GM19035 (cell line): Measurements from ENCODE around the gene IRS1.
"Not testable (repeated sequence)": the region's sequence is repeated elsewhere in the genome, so short reads cannot be mapped to it uniquely, and the experiment has no call there.

ENCODE experiments used
- ATAC-seq: cut with Tn5 transposase; IDR thresholded peaks from one replicate; pipeline ENCODE4 v1.9.1; 2021; ENCODE audit not compliant: unreplicated experiment

IRS1 gene, protein sequence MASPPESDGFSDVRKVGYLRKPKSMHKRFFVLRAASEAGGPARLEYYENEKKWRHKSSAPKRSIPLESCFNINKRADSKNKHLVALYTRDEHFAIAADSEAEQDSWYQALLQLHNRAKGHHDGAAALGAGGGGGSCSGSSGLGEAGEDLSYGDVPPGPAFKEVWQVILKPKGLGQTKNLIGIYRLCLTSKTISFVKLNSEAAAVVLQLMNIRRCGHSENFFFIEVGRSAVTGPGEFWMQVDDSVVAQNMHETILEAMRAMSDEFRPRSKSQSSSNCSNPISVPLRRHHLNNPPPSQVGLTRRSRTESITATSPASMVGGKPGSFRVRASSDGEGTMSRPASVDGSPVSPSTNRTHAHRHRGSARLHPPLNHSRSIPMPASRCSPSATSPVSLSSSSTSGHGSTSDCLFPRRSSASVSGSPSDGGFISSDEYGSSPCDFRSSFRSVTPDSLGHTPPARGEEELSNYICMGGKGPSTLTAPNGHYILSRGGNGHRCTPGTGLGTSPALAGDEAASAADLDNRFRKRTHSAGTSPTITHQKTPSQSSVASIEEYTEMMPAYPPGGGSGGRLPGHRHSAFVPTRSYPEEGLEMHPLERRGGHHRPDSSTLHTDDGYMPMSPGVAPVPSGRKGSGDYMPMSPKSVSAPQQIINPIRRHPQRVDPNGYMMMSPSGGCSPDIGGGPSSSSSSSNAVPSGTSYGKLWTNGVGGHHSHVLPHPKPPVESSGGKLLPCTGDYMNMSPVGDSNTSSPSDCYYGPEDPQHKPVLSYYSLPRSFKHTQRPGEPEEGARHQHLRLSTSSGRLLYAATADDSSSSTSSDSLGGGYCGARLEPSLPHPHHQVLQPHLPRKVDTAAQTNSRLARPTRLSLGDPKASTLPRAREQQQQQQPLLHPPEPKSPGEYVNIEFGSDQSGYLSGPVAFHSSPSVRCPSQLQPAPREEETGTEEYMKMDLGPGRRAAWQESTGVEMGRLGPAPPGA (N-terminal part only)

DNA sequence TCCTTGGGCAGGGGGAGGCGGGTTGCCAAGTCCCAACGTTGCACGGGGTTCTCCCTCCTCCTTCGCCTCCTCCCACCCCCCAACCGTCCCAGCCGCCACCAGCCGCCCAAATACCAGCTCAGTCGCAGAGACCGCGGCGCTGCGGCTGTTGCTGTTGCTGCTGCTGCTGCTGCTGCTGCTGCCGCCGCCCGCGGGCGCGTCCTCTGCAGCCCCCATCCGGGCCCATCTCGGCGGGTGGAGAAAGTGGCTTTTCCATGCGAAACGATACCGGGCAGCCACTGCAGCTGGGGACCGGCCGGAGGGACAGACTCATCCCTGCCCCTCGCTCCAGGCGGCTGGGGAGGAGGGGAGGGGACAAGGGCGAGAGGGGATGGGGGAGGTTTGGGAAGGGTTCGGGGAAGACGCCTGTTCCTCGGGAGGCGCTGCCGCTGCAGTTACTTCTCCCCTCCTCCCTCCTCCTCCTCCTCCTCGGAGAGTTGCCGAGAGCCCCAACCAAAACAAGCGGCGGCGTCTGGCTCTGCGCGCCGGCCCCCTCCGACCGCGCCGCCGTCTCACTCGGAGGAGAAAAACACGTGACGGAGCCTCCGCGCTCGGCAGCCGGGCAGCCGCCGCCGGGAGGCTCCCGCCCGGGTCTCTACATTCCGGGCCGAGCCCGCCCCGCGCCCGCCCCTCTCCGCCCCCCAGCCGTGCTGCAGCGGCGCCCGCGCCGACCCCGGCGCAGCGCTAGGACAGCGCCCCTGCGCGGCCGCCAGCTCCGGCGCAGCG, at the start of gene IRS1:
IRS1 (minus strand) TSS at position 610 of the 765 bp plus-strand sequence. CDS start 1,082 bp downstream, outside the sequence.
- peak; percentile 37 for ATAC-seq

DNA sequence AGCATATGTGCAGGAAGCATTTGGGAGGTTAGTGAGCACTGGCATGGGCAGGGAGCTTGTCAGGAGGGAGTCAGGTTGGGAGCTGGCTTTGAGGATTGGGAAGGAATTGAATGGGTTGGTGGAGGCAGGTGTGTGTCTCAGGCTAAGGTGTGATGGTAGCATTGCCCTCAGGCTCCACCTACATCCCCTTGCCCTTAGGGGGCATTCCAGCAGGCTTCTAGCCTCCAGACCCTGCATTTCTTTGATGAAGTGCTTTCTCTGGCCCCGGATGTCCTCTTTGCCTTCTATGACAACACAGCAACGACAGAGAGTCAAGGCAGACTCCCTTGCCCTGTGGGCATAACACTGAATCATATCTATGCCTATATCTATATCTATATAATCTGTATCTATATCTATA, 49.7 kb upstream of the IRS1 start:
- no peak for ATAC-seq

DNA sequence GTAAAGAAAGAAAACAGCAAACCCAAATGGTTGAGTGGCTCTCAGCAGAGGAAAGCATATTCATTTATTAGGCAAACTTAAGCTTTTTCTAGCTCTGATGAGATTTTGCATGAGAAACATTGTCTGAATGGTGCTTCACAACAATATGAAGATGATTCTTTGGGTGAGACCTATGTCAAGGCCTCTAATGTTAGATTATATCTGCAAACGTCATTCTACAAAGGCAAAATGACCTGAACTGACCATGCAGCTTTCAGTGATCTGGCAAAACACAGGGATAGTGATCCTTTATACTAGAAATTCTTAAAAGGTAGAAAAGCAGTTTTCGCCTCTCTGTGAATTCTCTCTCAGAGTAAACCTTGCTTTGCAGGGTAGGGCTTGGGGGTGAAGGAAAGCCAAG, 47.9 kb upstream of the IRS1 start:
- ATAC-seq = no peak

DNA sequence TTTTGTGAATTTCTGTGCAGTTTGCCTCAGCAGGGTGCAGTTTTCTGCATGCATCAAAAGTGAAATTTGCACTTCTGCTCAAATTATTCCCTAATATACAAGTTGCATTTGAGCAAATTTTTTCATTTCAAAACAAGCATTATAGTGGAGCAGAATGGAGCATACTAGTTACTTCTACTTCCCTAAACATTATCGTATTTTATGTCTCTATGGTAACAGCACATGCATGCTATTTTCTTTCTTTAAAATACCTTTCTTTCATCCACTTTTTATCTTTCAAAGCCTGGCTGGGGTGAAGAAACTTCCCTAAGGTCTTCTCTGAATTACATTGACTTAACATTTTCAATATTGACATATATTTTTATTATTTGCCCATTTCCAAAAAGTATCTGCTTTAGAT, 47.5 kb upstream of the IRS1 start:
- no peak for ATAC-seq

DNA sequence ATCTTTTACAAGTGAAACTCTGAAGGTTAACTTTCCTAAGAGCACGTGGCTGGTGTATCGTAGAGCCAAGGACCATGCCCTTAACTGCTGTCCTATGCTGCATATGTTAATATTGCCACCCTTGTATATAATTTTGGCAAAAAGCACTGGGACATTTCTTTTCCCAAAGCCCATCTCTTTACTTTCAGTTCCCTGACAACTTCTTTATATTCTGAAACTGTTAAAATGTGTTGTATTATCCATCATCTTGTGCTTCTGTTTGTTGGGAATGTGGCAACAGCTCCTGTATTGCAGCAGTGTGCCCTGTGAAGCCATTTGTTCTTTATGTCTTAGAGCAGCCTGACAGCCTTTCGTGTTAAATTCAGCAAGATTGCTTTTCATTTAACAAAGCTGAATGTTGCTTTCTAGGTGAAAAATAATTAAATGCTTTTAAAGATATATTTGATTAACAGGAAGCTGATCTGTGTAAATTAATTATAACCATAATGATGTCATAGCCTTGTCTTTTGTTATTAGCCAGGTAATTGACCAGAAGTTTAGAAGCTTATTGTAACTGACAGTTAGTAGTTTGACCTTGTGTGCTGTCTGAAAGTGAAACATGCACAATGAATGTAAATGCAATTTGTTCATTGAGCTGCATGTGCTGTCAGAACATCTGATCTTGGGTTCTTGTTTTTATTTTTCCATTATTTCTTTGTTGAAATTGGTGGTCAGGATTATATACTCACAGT, 45.9 kb upstream of the IRS1 start:
- ATAC-seq = peak; percentile 66

DNA sequence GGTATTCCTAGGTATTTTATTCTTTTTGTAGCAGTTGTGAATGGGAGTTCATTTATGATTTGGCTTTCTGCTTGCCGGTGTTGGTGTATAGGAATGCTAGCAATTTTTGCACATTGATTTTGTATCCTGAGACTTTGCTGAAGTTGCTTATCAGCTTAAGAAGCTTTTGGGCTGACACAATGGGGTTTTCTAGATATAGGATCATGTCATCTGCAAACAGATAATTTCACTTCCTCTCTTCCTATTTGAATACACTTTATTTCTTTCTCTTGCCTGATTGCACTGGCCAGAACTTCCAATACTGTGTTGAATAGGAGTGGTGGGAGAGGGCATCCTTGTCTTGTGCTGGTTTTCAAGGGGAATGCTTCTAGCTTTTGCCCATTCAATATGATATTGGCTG, 43.4 kb upstream of the IRS1 start:
- not testable (repeated sequence) for ATAC-seq

DNA sequence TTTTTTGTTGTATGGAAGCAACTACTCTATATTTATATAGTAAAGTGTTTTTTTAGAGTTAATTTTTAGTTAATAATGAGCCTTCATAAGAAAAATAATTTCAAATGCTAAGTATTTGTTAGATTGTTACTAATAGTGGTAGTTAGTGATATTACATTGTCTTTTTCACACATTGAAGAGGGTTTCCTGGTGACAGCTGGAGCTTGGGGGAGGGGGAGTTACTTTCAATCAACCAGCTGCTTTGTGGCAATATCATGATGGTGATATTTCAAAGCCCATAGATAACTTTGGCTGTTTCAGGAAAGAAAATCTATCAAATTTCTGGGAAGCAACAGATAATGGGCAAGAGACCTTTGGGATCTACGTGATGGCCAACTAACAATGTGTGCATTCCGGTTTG, 40.3 kb upstream of the IRS1 start:
- ATAC-seq = no peak

DNA sequence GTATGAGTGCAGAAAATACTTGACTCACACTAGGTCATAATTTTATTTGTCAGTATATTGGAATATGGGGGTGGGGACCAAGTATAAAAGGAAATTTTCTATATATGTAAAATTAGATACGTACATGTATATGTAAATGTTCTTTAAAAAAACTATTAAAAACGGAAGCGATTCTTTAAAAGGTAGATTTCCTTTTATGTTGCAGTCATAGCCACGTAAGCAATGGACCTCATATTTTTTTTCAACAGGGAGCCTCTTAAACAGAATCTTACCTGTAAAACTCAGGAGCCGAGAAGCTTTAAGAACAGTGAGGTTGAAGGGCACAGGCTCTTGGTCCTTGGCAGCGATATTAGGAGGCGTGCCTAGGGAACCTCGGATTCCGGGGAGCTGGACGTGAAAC, 39.5 kb upstream of the IRS1 start:
- ATAC-seq = no peak

DNA sequence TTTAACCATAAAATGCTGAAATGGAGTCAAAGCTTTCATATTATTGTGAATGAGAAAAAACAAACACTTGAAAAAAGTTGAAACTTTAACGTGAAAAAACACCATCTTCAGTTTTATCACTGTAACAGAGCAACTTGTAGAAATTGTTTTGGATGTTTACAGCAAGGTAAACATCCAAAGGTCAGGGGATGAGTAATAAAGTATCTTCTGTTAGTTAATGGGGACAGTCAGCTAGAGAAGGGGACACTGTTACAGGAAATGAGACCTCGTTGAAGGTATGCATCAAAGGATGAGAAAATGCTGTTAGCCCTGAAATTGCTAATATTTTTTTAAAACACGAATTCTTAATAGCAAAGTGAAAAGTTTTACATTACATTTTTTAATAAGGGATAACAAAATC, 39.1 kb upstream of the IRS1 start:
- no peak for ATAC-seq

DNA sequence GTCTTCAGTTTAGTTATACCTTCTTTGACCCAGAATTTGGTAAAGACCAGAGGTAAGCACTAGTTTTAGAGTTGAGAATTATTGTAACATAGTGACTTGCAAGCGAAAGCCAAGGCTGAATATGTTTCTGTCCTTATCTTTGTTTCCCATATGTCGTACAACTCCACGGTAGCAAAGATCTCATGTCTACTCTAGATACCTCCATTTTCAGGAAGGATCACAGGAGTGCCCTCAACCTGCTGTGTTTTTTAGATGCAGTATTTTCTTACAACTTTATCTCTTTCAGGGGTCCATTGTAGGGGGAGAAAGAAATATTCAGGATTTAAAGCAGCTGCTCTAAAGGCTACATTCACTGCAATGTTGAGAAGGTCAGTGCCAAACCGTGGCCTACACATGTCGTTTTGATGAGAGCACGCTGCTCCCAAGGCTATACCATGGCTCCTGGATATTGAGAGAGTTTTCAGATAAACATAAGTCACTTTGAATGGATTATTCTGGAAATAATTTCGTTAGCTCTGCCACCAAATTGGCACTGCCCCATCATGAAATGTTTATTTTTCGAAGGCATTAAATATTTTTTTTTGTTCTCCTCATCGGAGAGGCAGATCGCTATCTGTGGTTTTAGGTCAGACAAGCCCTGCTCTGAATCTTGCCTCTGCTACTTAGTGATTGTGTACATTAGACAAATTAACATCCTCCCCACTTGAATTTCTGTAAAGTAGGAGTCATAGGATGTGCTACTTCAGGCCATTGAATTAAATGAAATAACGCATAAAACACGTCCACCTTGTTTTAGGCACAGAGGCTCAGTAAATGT, 38.4 kb upstream of the IRS1 start:
- no peak for ATAC-seq

DNA sequence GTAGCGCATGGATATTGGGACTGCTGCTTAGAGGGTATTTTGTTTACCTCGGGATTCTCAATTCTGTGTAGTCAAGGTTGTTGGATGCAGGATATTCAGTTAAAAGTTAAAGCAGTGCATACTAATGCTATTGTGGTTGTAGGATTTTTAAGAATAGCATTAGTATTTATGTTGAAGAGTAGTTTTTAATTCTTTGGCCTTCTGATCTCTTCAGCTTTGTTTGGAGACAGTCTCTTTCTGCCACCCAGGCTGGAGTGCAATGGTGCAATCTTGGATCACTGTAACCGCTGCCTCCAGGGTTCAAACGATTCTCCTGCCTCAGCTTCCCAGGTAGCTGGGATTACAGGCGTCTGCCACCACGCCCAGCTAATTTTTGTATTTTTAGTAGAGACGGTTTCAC, 37.7 kb upstream of the IRS1 start:
- ATAC-seq = no peak

DNA sequence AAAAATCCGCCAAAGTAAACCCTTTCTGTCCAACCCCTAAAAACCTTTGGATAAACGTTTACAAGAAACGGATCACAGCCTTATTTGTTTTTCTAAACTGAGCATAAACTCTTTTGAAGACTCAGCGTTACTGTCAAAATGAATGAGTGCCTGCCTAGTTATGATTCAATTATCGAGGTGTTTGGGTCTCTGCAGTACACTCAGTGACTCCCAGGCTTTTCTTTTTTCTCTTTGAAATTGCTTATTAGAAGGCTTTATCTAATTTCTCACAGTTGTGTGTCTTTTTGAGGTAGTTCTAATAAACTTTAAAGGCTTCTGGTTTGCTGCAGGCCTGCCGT, 36.9 kb upstream of the IRS1 start:
- peak; percentile 3 for ATAC-seq

DNA sequence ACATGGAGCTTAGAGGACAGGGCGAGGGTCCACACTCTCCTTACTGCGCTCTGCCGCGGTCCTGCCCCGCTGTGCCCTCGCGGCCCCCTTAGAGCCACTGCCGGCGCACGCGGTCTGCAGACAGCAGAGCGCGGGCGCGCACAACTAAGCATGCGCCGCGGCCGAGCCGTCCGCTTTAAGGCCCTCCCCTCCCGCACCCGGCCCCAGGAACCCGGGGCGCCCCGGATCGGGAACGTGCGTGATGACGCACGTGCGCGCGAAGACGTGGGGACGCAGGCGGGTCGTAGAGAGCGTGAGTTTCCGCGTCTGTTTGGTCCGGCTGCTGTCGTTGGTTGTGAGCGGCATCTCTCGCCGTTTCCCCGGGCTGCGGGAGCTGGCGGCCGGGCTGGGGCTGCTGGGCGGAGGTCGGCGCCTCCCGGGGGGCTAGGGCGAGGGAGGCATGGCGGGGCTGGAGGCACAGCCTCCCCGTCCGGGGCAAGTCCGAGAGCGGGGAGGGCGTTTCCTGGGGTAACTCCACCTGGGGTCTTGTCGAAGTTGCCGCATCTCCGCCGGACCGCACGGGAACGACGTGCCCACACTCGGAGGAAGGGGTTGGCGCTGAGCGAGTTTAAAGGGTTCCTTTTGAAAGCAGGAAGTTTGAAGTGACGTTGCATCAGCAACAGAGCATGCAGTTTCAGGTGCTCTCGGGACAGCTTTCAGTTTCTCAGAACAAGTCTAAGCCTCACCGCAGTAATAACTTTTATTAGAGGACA, 36.4 kb upstream of the IRS1 start, which contains the start of gene RHBDD1:
RHBDD1 (plus strand) TSS at position 259 of the 752 bp plus-strand sequence. CDS start 28,640 bp downstream, outside the sequence.
- peak; percentile 87 for ATAC-seq

DNA sequence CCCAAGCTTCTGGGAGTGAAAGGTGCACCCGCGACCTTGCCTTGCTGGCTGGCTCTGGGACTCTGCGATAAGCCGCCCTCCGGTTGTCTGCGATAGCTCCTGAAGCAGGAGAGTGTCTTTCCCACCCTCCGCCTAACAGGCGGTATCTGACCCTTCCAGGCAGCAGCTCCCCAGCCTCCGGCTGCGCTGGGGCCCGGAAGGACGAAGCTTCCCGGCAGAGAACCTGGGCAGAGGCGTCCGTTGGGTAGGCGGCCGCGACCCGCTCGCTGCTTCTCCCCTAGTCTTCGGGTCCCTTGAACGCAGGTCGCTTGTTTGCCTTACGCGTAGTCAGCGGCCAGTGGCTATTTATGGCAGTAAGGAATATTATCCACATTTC, 35.8 kb upstream of the IRS1 start:
- ATAC-seq = peak; percentile 31

DNA sequence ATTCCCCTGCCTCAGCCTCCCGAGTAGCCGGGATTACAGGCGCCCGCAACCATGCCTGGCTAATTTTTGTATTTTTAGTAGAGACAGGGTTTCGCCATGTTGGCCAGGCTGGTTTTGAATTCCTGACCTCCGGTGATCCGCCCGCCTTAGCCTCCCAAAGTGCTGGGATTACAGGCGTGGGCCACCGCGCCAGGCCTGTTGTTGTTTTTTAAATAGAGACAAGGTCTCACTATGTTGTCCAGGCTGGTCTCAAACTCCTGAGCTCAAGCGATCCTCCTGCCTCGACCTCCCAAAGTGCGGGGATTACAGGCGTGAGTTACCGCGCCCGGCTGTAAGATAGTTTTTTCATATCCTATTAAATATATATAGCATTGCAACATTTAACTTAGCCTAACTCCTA, 35.3 kb upstream of the IRS1 start:
- not testable (repeated sequence) for ATAC-seq

DNA sequence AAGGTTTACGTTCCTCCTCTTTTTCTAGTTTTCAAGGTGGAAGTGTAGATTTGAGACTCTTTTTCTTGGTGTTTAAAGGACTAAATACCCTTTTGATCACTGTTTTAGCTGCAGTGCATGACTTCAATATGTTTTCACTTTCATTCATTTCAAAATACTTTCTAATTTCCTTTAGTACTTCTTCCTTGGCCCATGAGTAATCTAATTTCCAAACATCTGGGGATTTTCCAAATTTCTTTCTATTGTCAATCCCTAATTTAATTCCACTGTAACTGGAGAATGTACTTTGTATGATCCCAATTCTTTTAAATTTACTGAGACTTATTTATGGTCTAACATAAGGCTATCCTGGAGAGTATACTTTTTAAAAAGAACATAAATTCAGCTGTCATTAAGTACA, 32.4 kb upstream of the IRS1 start:
- ATAC-seq = no peak

DNA sequence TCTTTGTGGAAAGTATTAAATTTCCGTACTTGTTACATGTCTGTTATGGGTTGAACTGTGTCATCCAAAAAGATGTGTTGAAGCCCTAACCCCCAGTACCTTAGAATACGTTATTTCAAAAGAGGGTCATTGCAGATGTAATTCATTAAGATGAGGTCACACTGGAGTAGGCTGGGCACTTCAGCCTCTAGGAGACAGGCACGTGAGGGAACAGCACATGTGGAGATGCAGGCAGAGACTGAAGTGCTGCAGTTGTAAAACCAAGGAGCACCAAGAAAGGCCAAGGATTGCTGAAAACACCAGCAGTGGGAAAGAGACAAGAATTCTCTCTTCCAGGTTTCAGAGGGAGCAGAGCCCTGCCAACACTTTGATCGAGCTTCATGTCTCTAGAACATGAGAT, 31.6 kb upstream of the IRS1 start:
- no peak for ATAC-seq

DNA sequence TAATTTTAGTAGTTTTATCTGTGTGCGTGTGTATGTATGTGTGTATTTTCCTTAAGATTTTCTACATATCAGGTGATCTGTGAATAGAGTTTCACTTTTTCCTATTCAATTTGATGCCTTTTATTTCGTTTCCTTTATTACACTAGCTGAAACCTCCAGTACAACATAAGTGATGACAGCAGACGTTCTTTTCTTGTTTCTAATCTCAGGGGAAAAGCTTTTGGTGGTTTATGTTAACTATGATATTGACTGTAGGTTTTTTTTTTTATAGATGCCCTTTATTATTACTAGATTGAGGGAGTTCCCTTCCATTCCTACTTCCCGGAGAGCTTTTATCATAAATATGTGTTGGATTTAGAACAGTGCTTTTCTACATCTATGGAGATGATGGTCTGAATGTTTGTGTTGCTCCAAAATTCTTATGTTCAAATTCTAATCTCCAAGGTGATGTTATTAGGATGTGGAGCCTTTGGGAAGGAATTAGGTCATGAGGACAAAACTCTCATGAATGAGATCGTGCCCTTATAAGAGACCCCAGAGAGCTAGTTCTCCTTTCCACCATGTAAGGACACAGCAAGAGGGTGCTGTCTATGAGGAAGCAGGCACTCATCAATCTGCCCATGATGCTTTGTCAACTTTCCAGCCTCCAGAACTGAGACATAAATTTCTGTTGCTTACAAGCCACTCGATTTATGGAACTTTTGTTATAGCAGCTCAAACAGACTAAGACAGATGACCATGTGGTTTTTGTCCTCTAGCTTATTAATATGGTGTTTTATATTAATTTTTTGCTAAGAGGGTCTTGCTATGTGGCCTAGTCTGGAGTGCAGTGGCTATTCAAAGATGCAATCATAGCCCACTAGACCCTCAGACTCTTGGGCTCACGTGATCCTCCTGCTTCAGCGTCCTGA, 30.4 kb upstream of the IRS1 start:
- ATAC-seq = no peak
